K562 (cell line): ENCODE data around the gene ERMARD. TPM values are rescaled to one million over a fixed set of nuclear protein-coding genes. Genes with fewer than 3 reads are reported as not detected.
A peak's percentile ranks its signal among the peaks of the same experiment; 100 is the strongest.

Experiments used
- ATAC-seq: fragments of 200-7000 bp; cut with Tn5 transposase; 3 replicates; pipeline ENCODE4 v1.9.1; 2020; ENCODE audit warnings: moderate library complexity
- BruUV-seq: library from RNA; stranded (reverse); fragments of 400-500 nt; replicated peaks from 2 replicates; lab custom pipeline; 2021; lab: Mats Ljungman, UMichigan
- CTCF ChIA-PET: fragments of 300-600 bp; formaldehyde crosslinking; extraction: SDS; loops from one replicate; lab custom pipeline; 2021; ENCODE audit warnings: low intra/inter-chr PET ratio; lab: Yijun Ruan, JAX
- POLR2A ChIA-PET: fragments of 300-600, 350-650 bp; sonication (Branson Sonifier 250); formaldehyde crosslinking; extraction: SDS; loops from one replicate; lab custom pipeline; 2021; ENCODE audit warnings: antibody characterized with exemption, inconsistent platforms; lab: Yijun Ruan, JAX
- DNase-seq, 4 experiments: peaks; one replicate each; pipeline versions ENCODE4 v3.0.0 to v3.0.0-alpha.2; 2011 to 2018; ENCODE audit warnings: low spot score in 3 of 4, mixed read lengths in 3 of 4; ENCODE audit errors: extremely low read depth in 1 of 4
- FAIRE-seq: peaks from 2 replicates; lab custom pipeline; 2011; peaks lifted over from hg19 to GRCh38; lab: Jason Lieb, UNC
- H2AFZ ChIP-seq: 2 replicates; pipeline ENCODE4 v1.6.0; 2011; ENCODE audit warnings: low read depth, low read length, control low read depth, inconsistent platforms
- H3K27ac ChIP-seq: fragments of 200-600 bp; 3 replicates; pipeline ENCODE4 v1.8.0; 2011; ENCODE audit warnings: low read depth, mild to moderate bottlenecking, control low read depth, inconsistent platforms, low read length, moderate library complexity, mixed read lengths; ENCODE audit errors: extremely low read depth
- H3K27me3 ChIP-seq, 2 experiments: fragments of 300-600 bp in 1 of 2; 2 replicates in 1 of 2; 3 replicates in 1 of 2; pipeline versions ENCODE4 v1.6.0 to v1.8.0; 2011; ENCODE audit warnings: inconsistent platforms in 2 of 2, low read length in 2 of 2, mild to moderate bottlenecking in 1 of 2, mixed read lengths in 1 of 2, moderate library complexity in 1 of 2; ENCODE audit not compliant: control insufficient read depth in 2 of 2, insufficient read depth in 2 of 2
- H3K36me3 ChIP-seq: fragments of 300-600 bp; 3 replicates; pipeline ENCODE4 v1.8.0; 2011; ENCODE audit warnings: mild to moderate bottlenecking, low read length, inconsistent platforms; ENCODE audit not compliant: control insufficient read depth, insufficient read depth
- H3K4me1 ChIP-seq, 2 experiments: fragments of 200-600 bp in 1 of 2; replicated peaks in 1 of 2; 2 replicates in 1 of 2; 3 replicates in 1 of 2; pipeline versions ENCODE4 v1.5.1 to v1.8.0; 2011; ENCODE audit warnings: inconsistent platforms in 2 of 2, low read length in 2 of 2, mild to moderate bottlenecking in 1 of 2, mixed read lengths in 1 of 2, moderate library complexity in 1 of 2; ENCODE audit not compliant: control insufficient read depth in 2 of 2, insufficient read depth in 2 of 2
- H3K4me2 ChIP-seq: 2 replicates; pipeline ENCODE4 v1.6.1; 2011; ENCODE audit warnings: low read length, control low read depth, inconsistent platforms, mixed read lengths; ENCODE audit not compliant: insufficient read depth
- H3K4me3 ChIP-seq: fragments of 200-600 bp; sonication (generic), shearing (Covaris generic); 2 replicates; pipeline ENCODE4 v1.5.1; 2016; ENCODE audit warnings: control low read depth, inconsistent platforms
- H3K79me2 ChIP-seq: fragments of 200-600 bp; 3 replicates; pipeline ENCODE4 v1.8.0; 2011; ENCODE audit warnings: low read length, inconsistent platforms; ENCODE audit not compliant: control insufficient read depth, insufficient read depth
- H3K9ac ChIP-seq, 2 experiments: 2 replicates each; pipeline versions ENCODE4 v1.6.0 to v1.6.1; 2011; ENCODE audit warnings: low read depth in 2 of 2, low read length in 2 of 2, control low read depth in 1 of 2, inconsistent platforms in 1 of 2, mild to moderate bottlenecking in 1 of 2, mixed read lengths in 1 of 2; ENCODE audit not compliant: insufficient read depth in 1 of 2
- H3K9me1 ChIP-seq: one replicate; pipeline ENCODE4 v1.6.0; 2011; ENCODE audit warnings: inconsistent platforms, mild to moderate bottlenecking, low read length, moderate library complexity; ENCODE audit not compliant: control insufficient read depth, insufficient read depth
- H3K9me3 ChIP-seq: replicated peaks from 2 replicates; pipeline ENCODE4 v1.5.1; 2011; ENCODE audit warnings: low read depth, low read length, inconsistent platforms; ENCODE audit not compliant: control insufficient read depth, insufficient read depth
- H4K20me1 ChIP-seq: replicated peaks from 2 replicates; pipeline ENCODE4 v1.6.1; 2011; ENCODE audit warnings: low read length, inconsistent platforms, mixed read lengths; ENCODE audit not compliant: control insufficient read depth, insufficient read depth
- BCLAF1 ChIP-seq, 2 experiments: fragments of 450-650 bp in 1 of 2; IDR thresholded peaks; 2 replicates each; pipeline ENCODE4 v1.6.1; 2011 to 2017; ENCODE audit warnings: low read depth in 2 of 2, antibody characterized with exemption in 1 of 2, borderline replicate concordance in 1 of 2, low read length in 1 of 2, mild to moderate bottlenecking in 1 of 2, mixed read lengths in 1 of 2; ENCODE audit not compliant: control insufficient read depth in 1 of 2
- BRCA1 ChIP-seq, 2 experiments: fragments of 450-650 bp in 1 of 2; sonication (generic) in 1 of 2; formaldehyde crosslinking in 1 of 2; IDR thresholded peaks; 2 replicates each; pipeline versions ENCODE4 v1.5.0 to v1.6.1; 2017 to 2020; ENCODE audit warnings: mild to moderate bottlenecking in 1 of 2, missing genetic modification reagents in 1 of 2
- GABPB1 ChIP-seq: sonication (generic); formaldehyde crosslinking; IDR thresholded peaks from 2 replicates; pipeline ENCODE4 v1.8.0; 2022; ENCODE audit warnings: mild to moderate bottlenecking, missing genetic modification reagents
- HMBOX1 ChIP-seq: sonication (generic); IDR thresholded peaks from 2 replicates; pipeline ENCODE4 v1.6.1; 2016
- MAFG ChIP-seq: fragments of 450-650 bp; conservative IDR thresholded peaks from 2 replicates; pipeline ENCODE4 v1.6.1; 2016; ENCODE audit warnings: missing genetic modification characterization, missing compliant biosample characterization
- SFPQ ChIP-seq: fragments of 200-400 bp; formaldehyde crosslinking; IDR thresholded peaks from 2 replicates; pipeline ENCODE4 v1.6.1; 2017; ENCODE audit warnings: mild to moderate bottlenecking, low read depth, low read length, moderate library complexity
- TAF7 ChIP-seq: fragments of 450-650 bp; IDR thresholded peaks from 2 replicates; pipeline ENCODE4 v1.6.1; 2016; ENCODE audit warnings: missing genetic modification characterization, missing compliant biosample characterization
- ZKSCAN3 ChIP-seq: fragments of 250-450 bp; sonication (Bioruptor Pico); IDR thresholded peaks from 2 replicates; pipeline ENCODE4 v1.4.0; 2020
- ZNF274 ChIP-seq: IDR thresholded peaks from 2 replicates; pipeline ENCODE4 v1.6.1; 2011; ENCODE audit warnings: low read depth, mild to moderate bottlenecking, low read length, moderate library complexity, borderline replicate concordance
- ZNF41 ChIP-seq: fragments of 250-450 bp; sonication (Bioruptor Pico); conservative IDR thresholded peaks from 2 replicates; pipeline ENCODE4 v1.4.0; 2020; ENCODE audit warnings: mild to moderate bottlenecking
- WGBS: fragments of 100-300 bp; shearing (Covaris generic); methylation state at CpG from one replicate; pipeline ENCODE4 v1.1.6; 2016; ENCODE audit warnings: low coverage, mixed read lengths; ENCODE audit not compliant: insufficient coverage; ENCODE audit errors: missing lambda C conversion rate; 5-methylcytosine and 5-hydroxymethylcytosine counted together
- in situ Hi-C: fragments of 300-500 bp; cut with MboI; formaldehyde crosslinking; loops from 4 replicates; pipeline ENCODE4 v1.15.0; 2018; ENCODE audit warnings: inconsistent platforms, mixed read lengths
- intact Hi-C: fragments of 100-400 bp; cut with micrococcal nuclease; formaldehyde crosslinking; loops from 2 replicates; pipeline ENCODE4 v1.14.2; 2022
- polyA plus RNA-seq, 8 experiments: library from polyadenylated mRNA; depleted of rRNA in 4 of 8; stranded (reverse) in 5 of 8; unstranded in 3 of 8; fragments of >200 nt; fragmentation: Nextera tagmentation in 2 of 8; fragmentation: Illumina TruSeq in 1 of 8; extraction: Ambion mirVana in 2 of 8; extraction: Trizol in 1 of 8; gene quantifications; 2 replicates each; pipeline versions ENCODE4 v1.2.1 to v1.2.3, GENCODE V29; 2011 to 2014; ENCODE audit warnings: inconsistent platforms in 1 of 8, missing spikeins in 1 of 8
- total RNA-seq, 7 experiments: library from RNA; depleted of rRNA in 6 of 7; stranded (reverse); fragments of >200 nt in 6 of 7; fragmentation: Illumina TruSeq in 2 of 7; extraction: Trizol in 2 of 7; gene quantifications; 2 replicates each; pipeline versions ENCODE4 v1.2.1 to v1.2.3, GENCODE V29; 2011 to 2021; ENCODE audit warnings: low replicate concordance in 1 of 7

ERMARD gene
- total and polyA plus RNA-seq, 9 of the 15 experiments (the other 6 are each of a cell fraction or from before 2014, with no cell fraction given), result 14.5 to 68.6 (median 27.7) TPM

- no peak for DNase-seq
- CTCF ChIA-PET, result no interaction called here
- H3K9ac ChIP-seq, result no peak overlapping the region; a peak in 1 of 4 replicates
Measured at GRCh38 chr6:169812257-169812644, 60.8 kb downstream of the ERMARD start.

GRCh38 chr6:169813969-169814368 lies 62.5 kb downstream of the ERMARD start:
- CTCF ChIA-PET, result no interaction called here
- Histone ChIP-seq H3K36me3 (no peaks in the 10 kb centered on the region), H3K27ac (no peak overlapping the region), H4K20me1 (peaks cover 5% of the 10 kb centered on the region), H3K4me1 (peaks cover 0 to 3% of the 10 kb centered on the region in 2 experiments; a peak in 2 of 5 replicates), H3K9ac (no peak overlapping the region), H3K27me3 (peaks cover 28 to 43% of the 10 kb centered on the region in 2 experiments), H3K9me3 (no peaks in the 10 kb centered on the region), H3K79me2 (no peaks in the 10 kb centered on the region), H3K9me1 (no peaks in the 10 kb centered on the region), H2AFZ (no peak overlapping the region), H3K4me3 (no peak overlapping the region), H3K4me2 (no peak overlapping the region)
- DNase-seq (no peak), ATAC-seq (no peak), FAIRE-seq (no peak)
- intact Hi-C loops (no loop called here), in situ Hi-C loops (no loop called here)
- WGBS, result 0% methylated on average over 11 of the region's 11 CpGs
- BruUV-seq, result no TSS peak
- POLR2A ChIA-PET, result interaction anchor here (0.8 kb wide), 1 partner anchor 10 kb away, joined by 4 read pairs; no protein-coding TSS in a partner anchor
- TF ChIP-seq MAFG (tag), result no peak
- no peak for TF ChIP-seq GABPB1 (CRISPR knock-in tag)
- no peak for TF ChIP-seq HMBOX1
- no peak for TF ChIP-seq TAF7
- TF ChIP-seq BCLAF1 (IDR thresholded peaks at IDR 0.05; ENCODE audit: borderline replicate concordance in 1 of 2, control insufficient read depth in 1 of 2, low read depth in 2 of 2, low read length in 1 of 2), result no peak
- no peak for TF ChIP-seq BRCA1 (IDR thresholded peaks at IDR 0.05)
- TF ChIP-seq BRCA1 (CRISPR knock-in tag; IDR thresholded peaks at IDR 0.05), result no peak
- no peak for TF ChIP-seq SFPQ

More at GRCh38 chr6:169812257-169812644, 60.8 kb downstream of the ERMARD start:
- in situ Hi-C loops, result no loop called here
- Histone ChIP-seq H3K9me3 (no peaks in the 10 kb centered on the region), H3K4me1 (peaks cover 0 to 3% of the 10 kb centered on the region in 2 experiments; a peak in 2 of 5 replicates), H4K20me1 (peaks cover 5% of the 10 kb centered on the region), H3K79me2 (no peaks in the 10 kb centered on the region), H3K4me2 (no peak overlapping the region), H3K36me3 (no peaks in the 10 kb centered on the region), H2AFZ (no peak overlapping the region), H3K27me3 (peaks cover 28 to 43% of the 10 kb centered on the region in 2 experiments), H3K9me1 (no peaks in the 10 kb centered on the region), H3K27ac (no peak overlapping the region), H3K4me3 (no peak overlapping the region)
- ATAC-seq (peak; percentile 18; the same call in 1 of the 3 replicates), FAIRE-seq (no peak)
- TF ChIP-seq ZNF41 (CRISPR knock-in tag) (no peak), ZNF274 (no peak), ZKSCAN3 (CRISPR knock-in tag) (no peak)
- no TSS peak for BruUV-seq
- intact Hi-C loops, result no loop called here
- POLR2A ChIA-PET, result no interaction called here
- 4% methylated on average over 17 of the region's 17 CpGs for WGBS
